SKM-1 (cell line): ENCODE measurements around the gene LHX3.

ENCODE experiments used
- DNase-seq: peaks from one replicate; lab custom pipeline; 2025; ENCODE audit not compliant: unreplicated experiment; lab: John Stamatoyannopoulos, UW

LHX3 gene

DNA sequence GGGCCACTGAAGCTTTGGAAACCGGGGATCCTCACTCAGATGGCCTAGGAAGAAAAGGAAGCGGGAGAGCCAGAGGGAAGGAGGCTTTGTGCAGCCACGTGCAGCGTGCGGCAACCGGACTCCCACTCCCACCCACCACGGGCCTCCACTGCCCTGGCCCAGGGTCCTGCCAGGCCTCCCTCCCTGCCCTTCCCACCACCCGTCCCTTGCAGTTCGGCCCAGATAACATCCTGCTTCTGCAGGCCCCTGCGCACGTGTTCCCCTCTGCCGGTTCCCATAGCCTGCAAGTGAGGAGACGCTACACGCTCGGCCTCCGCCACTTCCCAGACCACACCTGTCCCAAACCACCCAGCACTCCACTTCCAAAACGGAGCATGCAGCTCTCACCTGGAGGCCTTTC is 4.3 kb upstream of the LHX3 start:
- no peak for DNase-seq

DNA sequence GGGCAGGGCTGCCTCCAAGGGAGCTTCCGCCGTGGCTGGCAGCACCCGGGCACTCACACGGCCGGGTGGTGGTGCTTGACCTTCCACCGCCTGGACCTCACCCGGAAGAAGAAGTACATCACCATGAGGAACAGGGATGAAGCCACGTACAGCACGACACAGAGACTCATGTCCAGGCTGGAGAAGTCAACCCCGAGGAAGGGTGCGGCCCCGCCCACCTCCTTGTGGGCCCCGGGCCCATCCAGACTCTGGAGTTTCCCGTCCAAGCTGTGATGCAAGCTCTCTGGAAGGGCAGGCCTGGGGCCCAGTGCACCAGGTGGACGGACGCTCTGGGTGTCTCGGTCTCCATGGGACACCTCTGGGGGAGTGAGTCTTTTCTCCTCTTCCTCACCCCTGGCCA is 3.7 kb upstream of the LHX3 start:
- no peak for DNase-seq

DNA sequence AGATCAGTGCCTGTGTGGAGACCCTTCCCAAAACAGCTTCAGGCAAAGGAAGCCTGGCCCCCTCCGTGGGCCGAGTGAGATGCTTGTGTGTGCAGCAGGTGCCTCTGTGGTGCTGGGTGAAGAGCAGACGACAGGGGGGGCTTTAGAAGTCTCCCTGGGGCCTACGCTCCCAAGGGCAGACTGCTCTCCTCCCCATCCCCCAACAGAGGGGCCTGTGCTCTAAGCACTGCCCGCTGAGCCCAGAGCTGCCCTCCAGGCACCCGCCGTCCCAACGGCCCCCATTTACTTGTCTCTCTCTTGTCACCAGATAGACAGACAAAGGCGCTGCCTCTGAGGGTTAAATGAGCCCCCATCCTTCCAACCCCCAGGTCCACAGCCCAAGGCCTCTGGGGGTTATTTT is 2.7 kb upstream of the LHX3 start:
- DNase-seq, result no peak

DNA sequence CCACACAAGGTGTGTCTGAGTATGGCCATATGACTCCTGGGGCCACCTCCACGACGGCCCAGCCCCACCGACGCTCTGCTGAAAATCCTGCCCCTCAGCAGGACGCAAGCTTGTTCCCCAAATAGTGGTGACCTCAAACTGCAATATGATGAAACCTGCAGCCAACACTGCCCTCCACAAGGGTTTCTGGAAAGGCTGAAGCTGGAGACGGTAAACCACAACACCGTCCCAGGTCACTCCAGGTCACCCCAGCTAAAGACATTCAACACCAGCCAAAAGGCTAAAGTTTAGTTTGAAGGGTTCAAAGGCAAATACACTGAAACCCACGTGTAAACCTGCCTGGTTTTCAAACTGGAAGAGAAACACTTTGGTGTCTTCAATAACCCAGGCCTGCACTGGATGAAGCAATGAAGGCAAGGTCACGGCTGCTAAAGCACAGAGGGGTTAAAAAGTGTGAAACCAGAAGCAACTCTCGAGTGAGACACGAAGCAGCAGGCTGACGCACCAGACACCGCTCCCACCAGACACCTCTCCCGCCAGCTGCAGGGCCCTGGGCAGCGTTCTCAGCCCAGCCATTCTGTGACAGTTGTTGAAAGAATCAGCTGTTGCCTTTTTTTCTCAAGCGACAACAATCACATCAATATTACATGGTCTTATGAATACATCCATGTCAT is 1.8 kb upstream of the LHX3 start:
- DNase-seq, result peak; percentile 68

DNA sequence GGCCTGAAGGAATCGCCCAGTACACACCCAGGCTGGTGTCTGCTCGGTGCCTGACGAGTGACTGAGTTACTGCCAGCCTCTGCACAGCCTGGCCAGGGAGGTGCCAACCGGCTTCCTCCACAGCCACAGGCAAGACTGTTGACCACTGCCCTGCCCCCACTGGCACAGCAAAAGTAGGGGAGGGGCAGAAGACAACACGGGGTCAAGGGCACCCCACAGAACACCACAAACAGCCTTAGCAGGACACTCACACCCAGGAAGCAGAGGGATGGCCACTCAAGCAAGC is 722 bp upstream of the LHX3 start:
- DNase-seq, result no peak

DNA sequence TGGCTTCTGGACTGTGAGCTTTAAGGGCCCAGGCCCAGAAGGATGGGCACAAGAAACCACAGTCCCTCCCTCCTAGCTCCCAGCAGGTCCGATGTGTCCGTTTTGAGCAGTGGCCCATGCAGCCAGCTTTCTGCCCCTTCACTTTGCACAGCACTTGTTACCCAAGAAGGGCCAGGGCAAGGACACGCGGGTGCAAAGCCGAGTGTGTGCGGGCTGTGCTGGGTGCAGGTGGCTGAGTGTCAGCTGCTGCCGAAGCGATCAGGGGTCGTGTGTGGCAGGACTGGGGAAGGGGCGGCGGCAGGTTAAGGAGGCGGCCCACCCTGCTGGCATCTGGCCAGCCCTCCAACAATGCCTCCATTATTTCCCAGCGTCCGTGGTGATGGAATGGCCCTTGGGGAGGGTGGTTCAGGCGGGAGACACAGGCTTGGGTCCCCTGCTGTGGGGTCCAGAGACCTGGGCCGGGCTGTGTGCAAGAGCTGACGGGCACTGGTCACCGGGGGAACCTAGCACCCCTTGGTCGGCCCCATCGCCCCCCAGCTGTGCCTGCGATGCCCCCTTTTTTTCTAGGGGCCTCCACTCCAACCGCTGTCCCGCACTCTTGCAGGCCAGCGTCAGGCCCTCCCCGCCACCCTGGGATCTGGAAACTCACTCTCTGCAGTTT is 653 bp downstream of the LHX3 start:
- no peak for DNase-seq

DNA sequence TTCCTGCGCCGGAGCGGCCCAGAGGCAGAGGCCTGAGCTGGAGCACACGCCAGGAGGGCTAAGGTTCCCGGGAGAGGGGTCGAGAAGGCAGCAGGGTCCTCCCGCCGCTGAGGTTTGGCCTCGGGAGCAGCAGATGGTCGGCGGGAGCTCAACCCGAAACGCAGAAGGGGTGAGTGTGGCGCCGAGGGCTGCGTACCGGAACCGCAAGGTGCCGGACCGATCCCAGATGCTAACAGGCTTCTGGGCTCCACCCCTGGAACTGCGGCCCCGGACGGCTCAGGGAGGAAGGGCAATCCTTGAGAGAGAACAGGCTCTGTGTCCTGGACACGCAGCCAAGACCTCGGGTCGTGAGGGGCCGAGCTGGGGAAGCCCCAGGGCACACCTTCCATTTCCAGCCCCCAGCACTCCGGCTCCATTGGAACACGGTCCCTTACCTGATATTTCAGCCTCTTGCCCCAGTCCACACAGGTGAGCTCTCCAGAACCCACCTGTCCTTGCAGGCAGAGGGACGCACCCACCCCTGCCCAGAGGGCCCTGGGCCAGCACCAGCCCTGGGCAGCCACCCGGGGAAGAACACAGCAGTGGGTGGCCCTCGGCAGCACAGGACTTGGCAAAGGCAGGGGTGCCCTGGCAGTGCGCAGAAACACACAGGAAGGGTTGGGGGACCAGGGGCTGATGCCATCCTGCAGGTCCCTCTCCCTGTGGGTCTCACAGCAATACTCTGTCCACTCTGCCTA is 1.4 kb downstream of the LHX3 start:
- DNase-seq, result no peak

DNA sequence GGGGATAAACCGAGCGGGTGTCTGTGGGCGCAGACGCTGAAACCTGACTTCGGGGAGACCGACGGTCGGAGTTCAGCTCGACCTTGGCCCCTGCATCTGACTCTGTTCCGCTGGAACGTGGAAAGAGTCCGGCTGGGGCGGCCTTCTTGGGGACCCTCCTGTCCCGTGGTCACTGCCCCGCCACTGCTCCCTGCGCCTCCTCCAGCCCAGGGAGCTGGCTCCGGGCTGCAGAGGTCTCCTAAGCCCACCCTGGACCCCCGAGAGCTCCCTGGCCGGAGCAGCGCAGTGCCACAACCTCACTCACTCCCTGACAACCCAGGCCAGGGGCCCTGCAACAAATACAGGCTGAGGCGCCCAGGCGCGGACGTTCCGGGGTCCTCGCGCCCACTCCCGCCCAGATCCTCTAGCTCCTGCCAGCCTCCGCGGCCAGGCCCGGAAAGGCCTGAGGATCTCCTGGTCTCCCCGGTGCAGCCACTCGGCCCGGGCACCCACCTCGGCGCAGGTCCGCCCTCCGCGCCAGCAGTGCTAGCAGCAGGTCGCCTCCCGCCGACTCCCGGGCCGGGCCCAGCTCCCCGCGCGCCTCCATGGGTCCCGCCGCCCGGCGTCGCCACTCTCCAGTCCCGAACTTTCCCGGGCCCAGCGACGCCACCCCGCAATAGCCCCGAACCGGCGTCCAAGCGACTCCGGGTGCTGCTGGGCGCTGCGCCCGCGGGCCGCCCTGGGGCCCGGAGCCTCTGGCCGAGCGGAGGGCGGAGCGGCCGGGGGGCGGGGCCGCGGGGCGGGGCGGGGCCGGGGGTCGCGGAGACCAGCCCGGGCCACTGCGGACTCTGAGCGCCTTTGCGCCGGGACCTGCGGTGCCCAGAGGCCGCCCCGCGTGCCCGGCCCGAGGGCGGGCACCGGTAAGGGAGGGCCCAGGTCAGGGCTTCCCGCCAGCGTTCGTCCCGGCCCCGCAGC is 2.2 kb downstream of the LHX3 start:
- no peak for DNase-seq

DNA sequence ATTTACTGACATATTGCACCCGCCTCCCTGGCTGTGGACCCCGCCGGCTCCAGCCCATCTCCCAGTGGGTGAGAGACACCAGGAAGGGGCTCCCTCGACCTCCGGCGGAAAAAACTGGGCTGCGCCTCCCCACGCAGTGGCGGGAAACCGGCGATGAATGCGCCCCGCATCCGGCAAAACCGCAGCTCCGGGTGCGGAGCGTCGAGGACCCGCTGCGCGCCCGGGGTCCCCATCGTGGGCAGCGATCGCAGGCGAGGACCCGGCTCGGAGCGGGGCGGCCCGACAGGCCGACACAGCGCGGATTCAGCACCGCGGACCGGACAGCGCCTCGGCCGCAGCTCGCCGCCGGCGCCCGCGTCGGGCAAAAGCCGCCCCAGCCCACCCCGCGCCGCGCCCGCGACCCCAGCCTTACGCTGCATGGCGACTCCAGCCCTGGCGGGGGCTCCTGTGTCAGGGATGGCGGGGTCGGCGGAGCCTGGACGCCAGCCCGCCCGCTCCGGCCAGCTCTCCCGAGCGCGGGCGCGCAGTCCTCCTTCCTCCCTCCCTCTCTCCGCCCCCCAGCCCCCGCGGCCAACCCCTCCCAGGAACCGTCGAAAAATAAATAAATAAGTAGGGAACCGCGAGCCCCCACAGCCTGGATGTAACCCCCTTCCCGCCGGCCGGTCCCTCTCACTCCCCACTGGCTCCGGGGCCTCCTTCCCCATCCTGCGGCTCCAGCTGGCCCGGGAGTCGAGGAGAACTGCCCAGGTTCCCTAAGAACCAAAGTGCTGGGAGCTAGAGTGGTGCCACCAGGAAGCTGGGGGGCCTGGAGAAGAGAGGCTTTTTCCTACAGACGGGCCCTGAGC is 3.1 kb downstream of the LHX3 start:
- no peak for DNase-seq

DNA sequence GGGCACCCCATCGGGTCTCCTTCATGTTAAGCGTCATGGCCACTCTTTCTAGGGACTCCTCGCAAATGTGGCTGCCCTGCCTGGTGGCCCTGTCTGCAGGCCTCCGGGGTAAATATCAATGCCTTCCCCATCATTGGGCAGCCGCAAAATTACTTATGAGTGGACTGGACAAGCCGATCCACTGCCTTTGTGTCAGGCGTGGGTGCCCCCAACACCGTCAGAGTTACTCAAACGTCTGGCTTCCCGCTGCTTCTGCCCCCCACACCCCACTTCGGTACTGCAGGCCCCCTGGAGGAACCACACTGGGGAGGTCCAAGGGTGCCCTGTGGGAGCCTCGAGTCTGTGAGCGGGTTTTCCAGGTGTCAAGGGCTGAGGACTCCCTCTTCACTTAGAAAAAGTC is 3.8 kb downstream of the LHX3 start:
- no peak for DNase-seq

DNA sequence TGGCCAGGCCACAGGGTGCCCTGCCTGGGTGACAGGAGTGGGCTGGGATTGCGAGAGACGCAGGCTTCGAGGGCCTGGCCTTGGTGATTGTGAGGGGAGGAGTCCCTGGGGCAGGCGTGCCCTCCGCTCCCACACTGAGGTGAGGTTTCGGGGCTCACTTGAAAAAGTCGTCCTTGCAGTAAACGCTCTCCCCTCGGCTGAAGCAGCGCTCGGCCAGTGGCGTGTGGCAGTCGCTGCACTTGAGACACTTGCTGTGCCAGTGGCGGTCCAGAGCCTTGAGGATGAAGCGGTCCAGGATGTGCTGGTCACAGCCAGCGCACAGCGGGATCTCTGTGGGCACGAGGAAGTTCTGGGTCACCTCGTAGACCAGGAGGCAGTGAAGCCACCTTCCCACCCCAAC is 4.5 kb downstream of the LHX3 start:
- no peak for DNase-seq

DNA sequence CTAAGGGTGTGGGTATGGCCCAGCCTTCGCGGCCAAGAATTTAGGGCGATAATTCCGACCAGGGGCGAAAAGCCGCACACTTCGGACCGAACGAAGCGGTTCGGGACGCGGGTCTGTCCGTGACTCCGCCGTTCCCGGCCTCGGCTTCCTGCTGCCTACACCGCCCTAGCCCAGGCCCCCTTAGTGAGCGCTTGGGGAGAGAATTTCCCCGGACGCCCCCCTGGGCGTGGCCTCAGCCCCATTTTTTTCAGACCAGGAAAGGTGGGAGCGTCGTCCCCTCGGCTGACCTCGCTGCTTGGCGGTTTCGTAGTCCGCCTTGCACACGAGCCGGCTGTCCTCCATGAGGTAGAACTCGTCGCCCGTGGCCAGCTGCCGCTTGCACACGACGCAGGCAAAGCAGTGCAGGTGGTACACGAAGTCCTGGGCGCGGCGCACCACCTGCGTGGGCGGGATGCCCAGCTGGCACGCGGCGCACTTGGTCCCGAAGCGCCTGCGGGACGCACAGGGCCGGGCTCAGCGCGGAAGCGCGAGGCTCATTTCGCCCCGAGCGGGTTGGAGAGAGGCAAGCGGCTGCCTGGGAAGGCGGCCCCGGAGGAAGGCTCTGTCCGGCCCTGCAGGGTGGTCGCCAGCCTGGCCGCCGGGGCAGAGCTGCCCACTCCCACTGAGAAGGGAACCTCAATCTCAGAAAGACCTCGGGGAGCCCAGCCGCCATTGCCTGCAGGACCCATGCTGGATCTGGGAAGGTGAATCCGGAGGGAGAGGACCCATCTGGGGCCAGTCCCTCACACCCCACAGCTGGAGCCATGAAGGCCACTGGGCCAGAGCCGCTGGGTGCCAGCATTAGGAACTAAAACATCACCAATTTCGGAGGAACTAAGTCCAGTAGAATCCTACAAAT is 5.3 kb downstream of the LHX3 start:
- no peak for DNase-seq

DNA sequence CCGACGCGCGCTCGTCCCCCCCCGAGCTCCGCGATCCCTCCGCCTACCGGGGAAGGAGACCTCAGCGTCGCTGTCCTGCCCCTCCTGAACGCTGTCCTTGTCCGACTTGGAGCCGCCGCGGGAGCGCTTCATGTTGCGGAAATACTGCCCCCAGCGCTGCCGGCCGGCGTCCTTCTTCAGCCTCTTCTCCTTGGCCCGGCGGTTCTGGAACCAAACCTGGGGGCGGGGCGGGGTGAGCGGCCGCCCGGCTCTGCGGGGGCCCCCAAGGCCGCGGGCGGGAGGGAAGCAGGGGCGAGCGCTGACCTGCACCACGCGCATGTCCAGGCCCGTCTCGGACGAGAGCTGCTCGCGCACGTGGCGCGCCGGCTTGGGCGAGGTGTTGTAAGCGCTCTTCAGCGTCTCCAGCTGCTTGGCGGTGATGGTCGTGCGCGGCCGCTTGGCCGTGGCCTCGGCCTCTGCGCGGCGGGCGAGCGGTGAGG is 6.3 kb downstream of the LHX3 start:
- no peak for DNase-seq

DNA sequence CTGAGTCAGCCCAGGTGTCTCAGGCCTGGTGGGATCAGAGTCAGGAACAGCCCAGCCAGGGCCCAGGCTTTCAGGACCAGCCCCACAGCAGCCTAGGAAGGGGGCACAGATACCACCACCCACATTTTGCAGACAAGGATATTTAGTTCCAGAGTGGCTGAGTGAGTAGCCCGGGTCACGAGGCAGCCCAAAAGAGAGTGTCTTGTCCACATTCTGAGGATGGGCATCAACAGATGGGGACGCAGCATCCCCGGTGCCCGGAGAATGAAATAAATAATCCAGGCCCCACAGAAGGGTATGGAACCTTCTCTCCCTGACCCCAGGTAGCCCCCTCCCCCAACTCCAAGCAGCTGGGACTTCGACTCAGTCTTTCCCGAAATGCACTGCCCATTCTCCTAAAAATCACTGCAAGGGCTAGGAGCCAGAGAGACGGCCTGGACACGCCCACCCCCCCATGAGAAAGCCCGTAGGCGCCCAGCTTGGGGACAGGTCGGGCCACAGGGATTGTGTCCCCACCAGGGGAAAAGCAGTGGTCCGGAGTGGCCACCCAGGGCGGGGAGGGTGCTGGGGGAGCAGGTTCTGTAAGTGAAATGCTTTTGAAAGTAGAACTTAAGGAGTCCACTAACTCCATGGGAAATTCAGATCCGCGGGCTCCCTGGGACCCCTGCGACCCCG is 6.9 kb downstream of the LHX3 start:
- no peak for DNase-seq

DNA sequence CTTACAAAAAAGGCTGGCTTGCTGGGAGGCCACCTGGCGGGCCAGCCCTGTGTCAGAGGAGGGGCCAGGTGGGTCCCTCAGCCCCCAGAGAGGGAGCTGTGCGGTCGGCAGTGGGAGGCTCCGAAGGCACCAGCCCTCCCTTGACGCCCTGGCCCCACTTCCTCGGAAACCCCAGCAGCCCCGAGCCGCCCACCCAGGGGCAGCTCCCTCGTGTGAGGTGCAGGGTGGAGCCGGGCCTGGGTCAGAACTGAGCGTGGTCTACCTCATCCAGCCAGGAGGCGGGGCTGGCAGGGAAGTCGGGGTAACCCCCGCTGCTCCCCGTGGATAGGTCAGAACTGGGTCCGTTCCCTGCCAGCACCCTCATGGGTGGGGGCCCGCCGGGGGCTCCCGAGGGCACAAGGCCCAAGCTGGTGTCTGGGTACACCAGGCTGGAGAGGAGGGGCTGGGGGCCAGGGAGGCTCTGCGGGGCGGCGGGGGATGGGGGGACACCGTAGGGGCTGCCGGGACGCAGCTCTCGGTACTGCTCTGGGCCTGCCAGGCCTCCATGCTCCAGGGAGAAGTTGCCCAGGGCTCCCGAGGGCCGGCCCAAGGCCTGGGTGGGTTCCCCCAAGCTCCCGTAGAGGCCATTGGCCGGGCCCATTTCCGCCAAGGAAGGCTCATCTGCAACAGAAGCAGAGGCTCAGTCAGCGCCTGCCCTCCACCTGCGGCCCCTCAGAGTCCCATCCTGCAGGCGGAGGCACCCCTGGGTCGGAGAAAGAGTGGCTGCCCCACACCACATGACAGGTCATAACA is 7.6 kb downstream of the LHX3 start:
- no peak for DNase-seq

DNA sequence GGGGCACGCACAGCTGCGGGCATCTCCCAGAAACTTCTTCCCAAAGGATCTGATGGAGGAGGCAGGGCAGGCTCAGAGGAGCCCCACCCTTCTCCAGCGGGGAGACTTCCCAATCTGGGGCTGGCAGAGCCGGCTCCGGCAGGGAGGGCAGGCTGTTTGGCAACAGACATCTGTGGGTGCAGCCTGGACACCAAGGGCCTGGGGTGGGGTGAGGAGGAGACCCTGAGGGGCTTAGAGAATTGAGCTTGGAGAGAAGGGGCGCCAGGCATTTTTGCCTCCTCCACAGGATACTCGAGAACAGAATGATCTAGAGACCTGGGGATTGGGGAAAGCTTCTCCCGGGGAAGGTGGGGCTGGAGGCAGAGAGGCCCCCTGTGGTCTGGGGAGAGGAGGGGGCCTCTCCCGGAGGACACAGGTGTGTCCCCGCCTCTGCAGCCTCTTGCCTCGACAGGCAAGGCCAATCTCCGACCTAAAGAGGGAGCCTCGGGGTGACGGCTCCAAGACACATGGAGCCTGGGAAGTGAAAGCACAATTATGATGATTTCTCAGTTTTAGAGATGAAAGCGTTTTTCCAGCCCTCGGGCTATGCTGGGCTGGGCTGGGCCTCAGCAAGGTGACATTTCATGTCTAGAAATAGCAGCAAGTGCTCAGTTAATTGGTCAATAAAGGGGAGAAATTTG is 8.4 kb downstream of the LHX3 start:
- no peak for DNase-seq

DNA sequence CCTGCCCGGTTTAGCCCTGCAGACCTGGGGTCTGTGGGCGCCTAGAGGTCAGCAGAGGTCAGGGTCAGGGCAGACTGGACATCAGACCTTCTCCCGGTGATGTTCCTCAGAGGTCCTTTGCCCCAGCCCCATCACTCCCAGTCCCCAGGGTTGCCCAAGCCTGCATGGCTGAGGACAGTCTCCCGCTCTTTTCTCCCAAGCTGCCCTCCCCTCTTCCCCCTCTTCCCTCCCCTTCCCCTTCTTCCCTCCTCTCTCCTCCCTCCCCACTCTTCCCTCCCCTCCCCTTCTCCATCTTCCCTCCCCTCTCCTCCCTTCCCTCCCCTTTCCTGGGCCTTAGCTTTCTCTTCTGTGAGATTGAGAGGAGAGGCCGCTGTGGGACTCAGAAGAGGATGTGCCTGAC is 10.4 kb downstream of the LHX3 start:
- DNase-seq, result no peak

DNA sequence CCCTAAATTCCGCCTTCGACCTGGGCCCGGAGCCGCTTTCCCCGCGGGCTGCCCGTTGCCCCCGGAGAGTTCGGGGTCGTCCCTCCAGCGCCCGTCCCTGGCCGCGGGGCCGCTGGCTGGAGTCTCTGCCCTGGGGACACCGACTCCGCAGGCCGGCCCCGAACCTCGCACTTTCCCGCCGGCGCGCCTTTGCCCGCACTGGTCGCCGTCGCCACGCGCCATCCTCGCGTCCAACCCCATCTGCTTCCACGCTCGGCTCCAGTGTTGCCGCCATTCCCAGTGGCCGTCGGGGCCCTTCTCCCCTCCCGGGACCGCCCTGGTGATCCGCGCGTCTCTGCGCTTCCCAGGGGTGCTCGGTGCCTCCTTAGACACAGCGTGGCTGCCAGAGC is 11.0 kb downstream of the LHX3 start:
- DNase-seq, result no peak
